ENCODE measurements around the gene CTNNA2. TPM values are rescaled to one million over a fixed set of nuclear protein-coding genes. Genes with fewer than 3 reads are reported as not detected.

The CTNNA2 gene
- total and polyA plus RNA-seq, 9 of the 15 experiments (the other 6 are each of a cell fraction or from before 2014, with no cell fraction given): 0.03 to 0.40 (median 0.15) TPM

DNA sequence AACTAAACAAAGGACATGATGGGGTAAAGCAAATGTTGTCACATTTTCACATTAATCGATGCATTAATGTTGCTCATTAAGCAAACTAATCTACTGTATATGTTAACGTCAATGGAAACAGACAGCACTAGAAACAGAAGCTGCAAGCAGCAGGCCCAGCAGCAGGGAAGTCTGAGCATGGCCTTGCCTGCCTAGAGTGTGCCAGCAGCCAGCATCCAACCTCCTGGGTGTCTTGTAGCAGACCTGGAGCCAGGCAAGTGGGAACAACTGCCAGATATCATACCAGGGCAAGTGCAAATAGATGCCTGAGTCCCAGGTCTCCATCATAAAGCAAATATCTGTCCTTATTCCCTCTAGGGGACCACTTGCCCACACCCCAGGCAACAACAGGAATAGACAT is 472.7 kb downstream of the CTNNA2 start:
- DNase-seq (ENCODE audit: extremely low read depth in 1 of 4, low spot score in 3 of 4) (no peak), ATAC-seq (no peak), FAIRE-seq (no peak)
- no peaks in the 10 kb centered on the region for H3K4me1 ChIP-seq (replicated peaks in 1 of 2; ENCODE audit: control insufficient read depth in 2 of 2, insufficient read depth in 2 of 2, low read length in 2 of 2)
- no peaks in the 10 kb centered on the region for H4K20me1 ChIP-seq (replicated peaks; ENCODE audit: control insufficient read depth, insufficient read depth, low read length)
- H3K9me3 ChIP-seq (replicated peaks; ENCODE audit: control insufficient read depth, insufficient read depth, low read depth, low read length): no peaks in the 10 kb centered on the region
- H3K4me2 ChIP-seq (ENCODE audit: insufficient read depth, low read length): no peak overlapping the region
- ChIA-PET CTCF (ENCODE audit: low intra/inter-chr PET ratio) (no interaction called here), POLR2A (no interaction called here)
- no peak overlapping the region for H3K27ac ChIP-seq (ENCODE audit: extremely low read depth, low read depth, low read length)
- no peaks in the 10 kb centered on the region for H3K27me3 ChIP-seq (ENCODE audit: control insufficient read depth in 2 of 2, insufficient read depth in 2 of 2, low read length in 2 of 2)
- no peaks in the 10 kb centered on the region for H3K79me2 ChIP-seq (ENCODE audit: control insufficient read depth, insufficient read depth, low read length)
- in situ Hi-C loops (cut with MboI) (no loop called here), intact Hi-C loops (cut with micrococcal nuclease) (no loop called here)
- BruUV-seq (replicated peaks): no TSS peak
- no peak overlapping the region for H3K9ac ChIP-seq (ENCODE audit: insufficient read depth in 1 of 2, low read depth in 2 of 2, low read length in 2 of 2)
- no peaks in the 10 kb centered on the region for H3K9me1 ChIP-seq (ENCODE audit: control insufficient read depth, insufficient read depth, low read length)
- 6% methylated on average over 2 of the region's 2 CpGs for WGBS (ENCODE audit: insufficient coverage, low coverage, missing lambda C conversion rate)
- TF ChIP-seq SUPT5H (IDR thresholded peaks at IDR 0.05) (no peak), XRCC5 (IDR thresholded peaks at IDR 0.05; ENCODE audit: low read depth, low read length) (no peak), YY1 (IDR thresholded peaks at IDR 0.05; ENCODE audit: borderline replicate concordance in 1 of 3, control insufficient read depth in 1 of 3, extremely low read depth in 1 of 3, insufficient read depth in 3 of 3, insufficient read length in 1 of 3, insufficient replicate concordance in 2 of 3, low read depth in 1 of 3, low read length in 2 of 3) (no peak)
- TF ChIP-seq, protein P1, sequence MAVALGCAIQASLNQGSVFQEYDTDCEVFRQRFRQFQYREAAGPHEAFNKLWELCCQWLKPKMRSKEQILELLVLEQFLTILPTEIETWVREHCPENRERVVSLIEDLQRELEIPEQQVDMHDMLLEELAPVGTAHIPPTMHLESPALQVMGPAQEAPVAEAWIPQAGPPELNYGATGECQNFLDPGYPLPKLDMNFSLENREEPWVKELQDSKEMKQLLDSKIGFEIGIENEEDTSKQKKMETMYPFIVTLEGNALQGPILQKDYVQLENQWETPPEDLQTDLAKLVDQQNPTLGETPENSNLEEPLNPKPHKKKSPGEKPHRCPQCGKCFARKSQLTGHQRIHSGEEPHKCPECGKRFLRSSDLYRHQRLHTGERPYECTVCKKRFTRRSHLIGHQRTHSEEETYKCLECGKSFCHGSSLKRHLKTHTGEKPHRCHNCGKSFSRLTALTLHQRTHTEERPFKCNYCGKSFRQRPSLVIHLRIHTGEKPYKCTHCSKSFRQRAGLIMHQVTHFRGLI (CRISPR knock-in tag; IDR thresholded peaks at IDR 0.05): no peak
- no peak overlapping the region for H2AFZ ChIP-seq (ENCODE audit: low read depth, low read length)
- H3K36me3 ChIP-seq (ENCODE audit: control insufficient read depth, insufficient read depth, low read length): no peaks in the 10 kb centered on the region
- no peak overlapping the region for H3K4me3 ChIP-seq

DNA sequence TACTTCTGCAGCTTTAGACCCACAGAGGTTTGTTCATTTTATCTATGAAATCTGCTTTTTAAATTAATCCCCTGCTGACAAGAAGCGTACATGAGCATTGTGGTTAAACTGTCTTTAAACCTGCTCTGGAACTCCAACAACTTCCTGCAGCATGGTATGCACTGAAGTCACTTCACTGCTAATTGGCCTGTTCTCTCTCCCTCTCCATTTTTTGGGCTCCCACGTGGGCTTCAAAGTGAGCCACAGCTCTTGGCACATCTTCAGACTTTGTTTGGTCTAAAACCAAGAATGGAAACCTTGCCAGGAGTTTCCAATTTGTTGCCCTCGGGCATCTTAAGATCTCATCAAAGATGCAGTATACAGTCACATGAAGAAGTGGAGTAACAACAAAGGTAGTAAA is 480.3 kb downstream of the CTNNA2 start:
- BruUV-seq (replicated peaks): no TSS peak
- H3K4me3 ChIP-seq: no peak overlapping the region
- no peak overlapping the region for H3K27ac ChIP-seq (ENCODE audit: extremely low read depth, low read depth, low read length)
- H3K9me1 ChIP-seq (ENCODE audit: control insufficient read depth, insufficient read depth, low read length): no peaks in the 10 kb centered on the region
- H3K36me3 ChIP-seq (ENCODE audit: control insufficient read depth, insufficient read depth, low read length): no peaks in the 10 kb centered on the region
- POLR2A ChIA-PET: no interaction called here
- FAIRE-seq (no peak), DNase-seq (ENCODE audit: extremely low read depth in 1 of 4, low spot score in 3 of 4) (no peak), ATAC-seq (no peak)
- no peak overlapping the region for H2AFZ ChIP-seq (ENCODE audit: low read depth, low read length)
- no peaks in the 10 kb centered on the region for H3K9me3 ChIP-seq (replicated peaks; ENCODE audit: control insufficient read depth, insufficient read depth, low read depth, low read length)
- no peak overlapping the region for H3K9ac ChIP-seq (ENCODE audit: insufficient read depth in 1 of 2, low read depth in 2 of 2, low read length in 2 of 2)
- H3K27me3 ChIP-seq (ENCODE audit: control insufficient read depth in 2 of 2, insufficient read depth in 2 of 2, low read length in 2 of 2): no peaks in the 10 kb centered on the region
- no peak overlapping the region for H3K4me2 ChIP-seq (ENCODE audit: insufficient read depth, low read length)
- no peaks in the 10 kb centered on the region for H3K79me2 ChIP-seq (ENCODE audit: control insufficient read depth, insufficient read depth, low read length)
- TF ChIP-seq, protein P2, sequence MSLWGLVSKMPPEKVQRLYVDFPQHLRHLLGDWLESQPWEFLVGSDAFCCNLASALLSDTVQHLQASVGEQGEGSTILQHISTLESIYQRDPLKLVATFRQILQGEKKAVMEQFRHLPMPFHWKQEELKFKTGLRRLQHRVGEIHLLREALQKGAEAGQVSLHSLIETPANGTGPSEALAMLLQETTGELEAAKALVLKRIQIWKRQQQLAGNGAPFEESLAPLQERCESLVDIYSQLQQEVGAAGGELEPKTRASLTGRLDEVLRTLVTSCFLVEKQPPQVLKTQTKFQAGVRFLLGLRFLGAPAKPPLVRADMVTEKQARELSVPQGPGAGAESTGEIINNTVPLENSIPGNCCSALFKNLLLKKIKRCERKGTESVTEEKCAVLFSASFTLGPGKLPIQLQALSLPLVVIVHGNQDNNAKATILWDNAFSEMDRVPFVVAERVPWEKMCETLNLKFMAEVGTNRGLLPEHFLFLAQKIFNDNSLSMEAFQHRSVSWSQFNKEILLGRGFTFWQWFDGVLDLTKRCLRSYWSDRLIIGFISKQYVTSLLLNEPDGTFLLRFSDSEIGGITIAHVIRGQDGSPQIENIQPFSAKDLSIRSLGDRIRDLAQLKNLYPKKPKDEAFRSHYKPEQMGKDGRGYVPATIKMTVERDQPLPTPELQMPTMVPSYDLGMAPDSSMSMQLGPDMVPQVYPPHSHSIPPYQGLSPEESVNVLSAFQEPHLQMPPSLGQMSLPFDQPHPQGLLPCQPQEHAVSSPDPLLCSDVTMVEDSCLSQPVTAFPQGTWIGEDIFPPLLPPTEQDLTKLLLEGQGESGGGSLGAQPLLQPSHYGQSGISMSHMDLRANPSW (CRISPR knock-in tag; IDR thresholded peaks at IDR 0.05): no peak
- intact Hi-C loops (cut with micrococcal nuclease) (no loop called here), in situ Hi-C loops (cut with MboI) (no loop called here)
- CTCF ChIA-PET (ENCODE audit: low intra/inter-chr PET ratio): no interaction called here
- H4K20me1 ChIP-seq (replicated peaks; ENCODE audit: control insufficient read depth, insufficient read depth, low read length): no peaks in the 10 kb centered on the region
- H3K4me1 ChIP-seq (replicated peaks in 1 of 2; ENCODE audit: control insufficient read depth in 2 of 2, insufficient read depth in 2 of 2, low read length in 2 of 2): no peaks in the 10 kb centered on the region
- WGBS (ENCODE audit: insufficient coverage, low coverage, missing lambda C conversion rate): 0% methylated on average over 3 of the region's 3 CpGs

Measured in K562 (cell line).